ENCODE data around the gene LYPLA2.

LYPLA2 gene

GRCh38 chr1:23790696-23791515, at the start of gene LYPLA2:
TSS of gene LYPLA2 (plus strand) at chr1:23791145. CDS start at chr1:23792683, 1,538 bp downstream.
- DNase-seq, result no peak

- DNase-seq, result no peak
Observed at GRCh38 chr1:23741609-23742008, 49.3 kb upstream of the LYPLA2 start.

GRCh38 chr1:23742670-23743286, 48.2 kb upstream of the LYPLA2 start:
- no peak for DNase-seq

GRCh38 chr1:23743287-23744152, 47.4 kb upstream of the LYPLA2 start, which contains the start of gene ELOA:
TSS of gene ELOA (plus strand) at chr1:23743471. CDS start at chr1:23743504, 33 bp downstream.
- no peak for DNase-seq

DNA sequence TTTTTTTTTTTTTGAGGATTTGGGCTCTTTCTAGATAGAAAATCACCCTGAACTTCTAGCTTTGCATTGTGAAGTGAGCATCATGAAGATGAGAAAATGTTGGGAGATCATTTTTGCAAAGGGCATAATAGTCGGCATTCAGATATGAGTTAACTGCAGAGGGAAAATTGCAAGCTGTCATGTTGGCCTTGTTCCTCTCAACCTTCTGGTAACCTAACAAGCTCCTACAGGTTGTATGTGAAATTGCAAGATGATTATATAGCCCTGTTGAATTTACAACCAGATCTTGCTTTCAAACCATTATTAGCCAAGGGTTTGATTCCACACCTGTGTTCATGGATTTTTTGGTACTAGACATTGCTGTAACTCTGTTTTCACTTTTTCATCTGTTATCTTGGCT, 45.4 kb upstream of the LYPLA2 start:
- DNase-seq, result peak; percentile 38

DNA sequence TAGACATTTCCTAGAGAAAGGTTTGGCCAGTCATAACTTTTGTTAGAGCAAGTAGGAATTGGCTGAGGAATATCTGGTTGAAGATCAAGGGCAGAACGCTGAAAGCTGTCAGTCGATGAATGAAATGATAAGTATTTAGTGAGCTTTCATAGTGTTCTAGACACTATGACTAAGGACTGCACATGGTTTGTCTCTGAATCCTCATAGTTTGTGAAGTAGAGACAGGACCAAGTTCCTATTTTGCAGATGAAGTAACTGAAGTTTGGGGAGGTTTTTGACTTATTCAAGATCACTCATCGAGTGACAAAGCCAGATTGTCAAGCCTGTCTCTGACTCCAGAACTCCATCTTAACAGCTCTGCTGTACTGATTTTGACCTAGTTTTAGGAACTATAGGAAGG, 42.9 kb upstream of the LYPLA2 start:
- no peak for DNase-seq

- no peak for DNase-seq
Observed at GRCh38 chr1:23751050-23751814, 39.7 kb upstream of the LYPLA2 start.

GRCh38 chr1:23751815-23752200, 39.1 kb upstream of the LYPLA2 start:
- DNase-seq, result no peak

- no peak for DNase-seq
Observed at GRCh38 chr1:23752909-23753308, 38.0 kb upstream of the LYPLA2 start.

GRCh38 chr1:23756676-23757075, 34.3 kb upstream of the LYPLA2 start:
- no peak for DNase-seq

DNA sequence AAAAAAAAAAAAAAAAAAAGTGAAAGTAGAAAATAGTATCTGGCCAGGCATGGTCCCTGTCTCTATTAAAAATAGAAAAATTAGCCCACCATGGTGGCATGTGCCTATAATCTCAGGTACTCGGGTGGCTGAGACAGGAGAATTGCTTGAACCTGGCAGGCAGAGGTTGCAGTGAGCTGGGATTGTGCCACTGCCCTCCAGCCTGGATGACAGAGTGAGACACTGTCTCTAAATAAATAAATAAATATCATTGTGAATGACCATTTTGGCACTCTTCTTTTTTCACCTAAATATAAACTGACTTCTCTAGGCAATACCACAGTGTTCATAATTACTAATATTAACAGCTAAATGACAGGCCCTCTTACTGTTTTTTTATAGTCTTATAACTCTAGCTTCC, 33.1 kb upstream of the LYPLA2 start:
- DNase-seq, result no peak

- DNase-seq, result no peak
Observed at GRCh38 chr1:23759277-23759676, 31.7 kb upstream of the LYPLA2 start.

GRCh38 chr1:23763041-23763577, 27.8 kb upstream of the LYPLA2 start:
- no peak for DNase-seq

GRCh38 chr1:23768733-23769132, 22.2 kb upstream of the LYPLA2 start:
- DNase-seq, result no peak

GRCh38 chr1:23772049-23772853, 18.7 kb upstream of the LYPLA2 start:
- DNase-seq, result no peak

DNA sequence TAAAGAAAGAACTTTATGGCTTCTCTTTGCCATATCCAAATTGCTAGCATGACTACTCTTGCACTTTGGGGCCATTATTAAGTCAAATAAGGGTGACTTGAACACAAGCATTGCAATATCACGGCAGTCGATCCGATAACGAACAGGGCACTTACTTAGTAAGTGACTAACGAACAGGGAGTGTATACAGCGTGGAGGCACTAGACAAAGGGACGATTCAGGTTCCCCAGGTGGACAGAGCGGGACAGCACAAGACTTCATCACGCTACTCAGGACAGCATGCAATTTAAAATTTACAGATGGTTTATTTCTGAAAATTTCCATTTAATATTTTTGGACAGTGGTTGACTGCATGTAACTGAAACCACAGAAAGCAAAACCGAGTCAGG, 18.1 kb upstream of the LYPLA2 start:
- DNase-seq, result no peak

GRCh38 chr1:23774174-23774880, 16.6 kb upstream of the LYPLA2 start:
- DNase-seq, result no peak

GRCh38 chr1:23776217-23776616, 14.7 kb upstream of the LYPLA2 start:
- no peak for DNase-seq

- peak; percentile 29 for DNase-seq
Observed at GRCh38 chr1:23777979-23778814, 12.7 kb upstream of the LYPLA2 start, which contains the start of gene PITHD1. TSS of gene PITHD1 (plus strand) at chr1:23778418. CDS start at chr1:23778516, 98 bp downstream.

All from SIG-M5 (cell line).